GM21825 (cell line): Measurements from ENCODE around the gene OR2H2.

Experiments
- ATAC-seq: cut with Tn5 transposase; IDR thresholded peaks from one replicate; pipeline ENCODE4 v1.9.1; 2021; ENCODE audit warnings: mild to moderate bottlenecking, moderate library complexity; ENCODE audit not compliant: unreplicated experiment

The OR2H2 gene

GRCh38 chr6:29584821-29585220, at the start of gene OR2H2:
Gene OR2H2, plus strand, starts transcription at chr6:29585121. Its CDS starts 2,824 bp downstream, at chr6:29587945.
- no peak for ATAC-seq

GRCh38 chr6:29537714-29538403, 47.1 kb upstream of the OR2H2 start:
- ATAC-seq, result no peak

DNA sequence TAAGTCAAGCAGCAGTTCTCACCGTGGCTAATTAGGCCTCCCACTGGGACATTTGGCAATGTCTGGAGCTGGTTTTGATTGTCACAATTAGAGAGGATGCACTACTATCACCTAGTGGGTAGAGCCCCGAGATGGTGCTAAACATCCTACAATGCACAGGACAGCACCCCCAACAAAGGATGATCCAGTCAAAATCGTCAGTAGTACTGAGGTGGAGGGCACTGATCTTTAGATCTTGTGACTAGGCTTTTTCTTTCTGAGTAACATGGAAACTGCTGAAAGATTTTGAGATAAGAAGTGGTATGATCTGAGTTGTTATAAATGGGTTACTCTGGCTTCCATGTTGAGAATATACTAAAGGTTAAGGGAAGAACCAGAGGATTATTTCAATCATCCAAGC, 37.3 kb upstream of the OR2H2 start:
- no peak for ATAC-seq

- ATAC-seq, result no peak
Observed at GRCh38 chr6:29552512-29553051, 32.3 kb upstream of the OR2H2 start.

DNA sequence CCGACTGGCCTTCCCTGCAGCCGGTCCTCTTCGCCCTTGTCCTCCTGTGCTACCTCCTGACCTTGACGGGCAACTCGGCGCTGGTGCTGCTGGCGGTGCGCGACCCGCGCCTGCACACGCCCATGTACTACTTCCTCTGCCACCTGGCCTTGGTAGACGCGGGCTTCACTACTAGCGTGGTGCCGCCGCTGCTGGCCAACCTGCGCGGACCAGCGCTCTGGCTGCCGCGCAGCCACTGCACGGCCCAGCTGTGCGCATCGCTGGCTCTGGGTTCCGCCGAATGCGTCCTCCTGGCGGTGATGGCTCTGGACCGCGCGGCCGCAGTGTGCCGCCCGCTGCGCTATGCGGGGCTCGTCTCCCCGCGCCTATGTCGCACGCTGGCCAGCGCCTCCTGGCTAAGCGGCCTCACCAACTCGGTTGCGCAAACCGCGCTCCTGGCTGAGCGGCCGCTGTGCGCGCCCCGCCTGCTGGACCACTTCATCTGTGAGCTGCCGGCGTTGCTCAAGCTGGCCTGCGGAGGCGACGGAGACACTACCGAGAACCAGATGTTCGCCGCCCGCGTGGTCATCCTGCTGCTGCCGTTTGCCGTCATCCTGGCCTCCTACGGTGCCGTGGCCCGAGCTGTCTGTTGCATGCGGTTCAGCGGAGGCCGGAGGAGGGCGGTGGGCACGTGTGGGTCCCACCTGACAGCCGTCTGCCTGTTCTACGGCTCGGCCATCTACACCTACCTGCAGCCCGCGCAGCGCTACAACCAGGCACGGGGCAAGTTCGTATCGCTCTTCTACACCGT, 31.5 kb upstream of the OR2H2 start:
- no peak for ATAC-seq

GRCh38 chr6:29554764-29555163, 30.2 kb upstream of the OR2H2 start:
- ATAC-seq, result no peak

- no peak for ATAC-seq
Observed at GRCh38 chr6:29557320-29557719, 27.6 kb upstream of the OR2H2 start.

DNA sequence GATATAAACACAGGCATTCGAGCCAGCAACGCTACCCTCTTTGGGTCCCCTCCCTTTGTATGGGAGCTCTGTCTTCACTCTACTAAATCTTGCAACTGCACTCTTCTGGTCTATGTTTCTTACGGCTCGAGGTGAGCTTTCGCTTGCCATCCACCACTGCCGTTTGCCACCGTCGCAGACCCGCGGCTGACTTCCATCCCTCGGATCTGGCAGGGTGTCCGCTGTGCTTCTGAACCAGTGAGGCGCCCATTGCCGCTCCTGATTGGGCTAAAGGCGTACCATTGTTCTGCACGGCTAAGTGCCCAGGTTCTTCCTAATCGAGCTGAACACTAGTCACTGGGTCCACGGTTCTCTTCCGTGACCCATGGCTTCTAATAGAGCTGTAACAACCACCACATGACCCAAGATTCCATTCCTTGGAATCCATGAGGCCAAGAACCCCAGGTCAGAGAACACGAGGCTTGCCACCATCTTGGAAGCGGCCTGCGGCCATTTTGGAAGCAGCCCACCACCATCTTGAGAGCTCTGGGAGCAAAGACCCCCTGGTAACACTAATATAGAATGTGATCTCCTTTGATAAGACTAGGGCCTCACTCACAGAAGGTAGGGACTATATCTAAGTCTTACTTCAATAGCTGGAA, 26.4 kb upstream of the OR2H2 start:
- ATAC-seq, result no peak

GRCh38 chr6:29559524-29560287, 25.2 kb upstream of the OR2H2 start, which contains the start of gene UBD:
Gene UBD, minus strand, starts transcription at chr6:29559732. Its CDS starts 31 bp downstream, at chr6:29559701.
- no peak for ATAC-seq

GRCh38 chr6:29561091-29561490, 23.8 kb upstream of the OR2H2 start:
- no peak for ATAC-seq

DNA sequence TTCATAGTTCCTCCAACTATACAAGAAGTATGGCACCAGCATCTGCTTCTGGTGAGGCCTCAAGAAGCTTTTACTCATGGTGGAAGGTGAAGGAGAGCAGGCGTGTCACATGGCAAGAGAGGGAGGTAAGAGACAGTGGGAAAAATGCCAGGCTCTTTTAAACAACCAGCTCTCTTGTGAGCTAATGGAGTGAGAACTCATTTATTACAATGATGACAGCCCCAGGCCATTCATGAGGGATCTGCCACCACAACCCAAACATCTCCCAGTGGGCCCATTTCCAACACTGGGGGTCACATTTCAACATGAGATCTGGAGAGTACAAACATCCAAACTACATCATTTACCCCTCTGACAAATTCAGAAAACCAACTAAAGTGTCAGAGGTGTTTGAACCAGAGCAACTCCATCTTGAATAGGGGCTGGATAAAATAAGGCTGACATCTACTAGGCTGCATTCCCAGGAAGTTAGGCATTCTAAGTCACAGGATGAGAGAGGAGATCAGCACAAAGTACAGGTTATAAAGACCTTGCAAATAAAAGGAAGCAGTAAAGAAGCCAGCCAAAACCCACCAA, 23.2 kb upstream of the OR2H2 start:
- no peak for ATAC-seq

GRCh38 chr6:29563435-29563965, 21.4 kb upstream of the OR2H2 start:
- ATAC-seq, result no peak

DNA sequence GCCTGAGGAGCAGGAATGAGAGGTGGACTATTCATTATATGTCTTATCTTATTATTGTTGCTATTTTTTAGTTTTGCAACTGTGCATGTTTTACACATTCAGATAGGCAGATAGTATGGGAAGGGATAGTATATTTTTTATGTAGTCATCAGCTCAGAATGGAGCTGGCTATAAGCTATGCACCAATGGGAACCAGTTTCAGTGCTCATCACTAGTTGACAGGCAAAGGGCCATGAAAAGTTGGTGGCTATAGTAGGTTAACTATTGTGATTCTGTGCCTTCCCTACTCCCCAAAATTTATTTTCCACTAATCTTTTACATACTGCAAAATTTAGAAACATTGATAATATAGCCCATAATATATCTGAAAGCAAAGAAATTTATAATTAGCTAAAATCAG, 20.0 kb upstream of the OR2H2 start:
- no peak for ATAC-seq

DNA sequence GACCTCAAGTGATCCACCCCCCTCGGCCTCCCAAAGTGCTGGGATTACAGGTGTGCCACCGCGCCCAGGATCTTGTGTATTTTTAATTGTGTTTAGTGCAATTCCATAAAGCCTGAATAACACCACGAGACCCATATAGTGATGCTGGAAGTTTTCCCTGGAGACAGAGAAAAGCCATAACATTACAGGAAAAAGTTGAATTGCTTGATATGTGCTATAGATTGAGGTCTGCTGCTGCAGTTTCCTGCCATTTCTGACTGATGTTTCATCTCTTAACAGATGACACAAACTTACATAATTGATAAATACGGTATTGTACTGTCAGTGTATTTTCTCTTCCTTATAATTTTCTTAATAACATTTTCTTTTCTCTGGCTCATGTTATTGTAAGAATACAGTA, 18.1 kb upstream of the OR2H2 start:
- ATAC-seq, result no peak

GRCh38 chr6:29567541-29567940, 17.4 kb upstream of the OR2H2 start:
- ATAC-seq, result no peak

- ATAC-seq, result no peak
Observed at GRCh38 chr6:29567991-29568390, 16.9 kb upstream of the OR2H2 start.

DNA sequence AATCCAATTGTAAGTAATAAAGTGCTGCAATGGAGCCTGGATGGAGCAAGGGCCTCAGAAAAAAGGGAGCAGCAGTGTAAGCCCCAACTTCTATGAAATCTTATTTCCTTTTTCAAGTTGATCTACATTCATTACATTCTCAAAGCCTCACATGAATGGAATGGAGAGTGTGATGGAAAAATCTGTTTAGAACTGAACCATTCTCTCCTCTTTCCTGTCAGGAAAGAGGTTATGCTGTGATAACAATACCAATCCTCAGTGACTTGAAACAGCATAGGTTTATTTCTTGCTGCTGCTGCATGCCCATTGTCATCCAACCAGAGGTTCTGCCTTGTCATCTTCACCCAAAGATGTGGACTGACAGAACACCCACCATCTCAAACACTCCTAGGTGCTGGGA, 8.9 kb upstream of the OR2H2 start:
- ATAC-seq, result no peak

- ATAC-seq, result no peak
Observed at GRCh38 chr6:29577544-29577943, 7.4 kb upstream of the OR2H2 start.

- ATAC-seq, result no peak
Observed at GRCh38 chr6:29589423-29590048, 4.6 kb downstream of the OR2H2 start.
